Heart left ventricle (tissue), 13 donors: Measurements from ENCODE around the gene OSBPL10.

Experiments used
- CTCF ChIP-seq, 12 donors: fragments of 200-600 bp; sonication (generic) in 4 of 12; IDR thresholded peaks; one replicate each; pipeline versions ENCODE4 v1.5.0 to v1.8.0; 2018 to 2022; ENCODE audit warnings: antibody characterized with exemption in 12 of 12, mild to moderate bottlenecking in 5 of 12
- POLR2A ChIP-seq, 2 donors: fragments of 450-650 bp; IDR thresholded peaks; one replicate each; pipeline ENCODE4 v1.6.1; 2017; ENCODE audit warnings: antibody characterized with exemption in 2 of 2, mild to moderate bottlenecking in 2 of 2, moderate library complexity in 2 of 2
- donor health status: ischemic (EF 13 %, LVEDD 7.1; RV severe dilation, severe dysfunction).
- donor health status: DM: no; HTN: yes; CAD: no.
- donor health status: DM: no; HTN: no; CAD: no.
- donor health status: ischemic (EF 25% LVEDD 6.9; RV normal size, moderate dysfunction).
- donor health status: ischemic (EF 25% LVEDD 5.7; RV mildly dilated, moderate dysfunction).
- donor health status: ischemic (EF 35%, LVEDD 5.7; RV mildly dilated, moderate dysfunction).
- donor health status: nonischemic (EF 11% LVEDD 7.7; RV severe dilation, severe dysfunction).
- donor health status: DM: yes; HTN: yes; CAD: no.
- donor health status: PGD.
- donor health status: ischemic (EF 29% LVEDD 5.4; RV normal size, mild dysfunction).
- donor health status: nonischemic (EF 23%, LVEDD 6.1; RV moderate dilation, normal function).

- TF ChIP-seq POLR2A (IDR thresholded peaks at IDR 0.05) (no peak), CTCF (IDR thresholded peaks at IDR 0.05) (no peak)
These were observed 118.3 kb downstream of the OSBPL10 start for GRCh38 chr3:31862666-31863279.
